Liver (tissue), 9 donors: Measurements from ENCODE around the gene THSD4. TPM values are rescaled to one million over a fixed set of nuclear protein-coding genes. Genes with fewer than 3 reads are reported as not detected.

ENCODE experiments used
- DNase-seq: peaks from one replicate; pipeline ENCODE4 v3.0.0-alpha.2; 2017; ENCODE audit warnings: low spot score
- H3K27ac ChIP-seq, 2 donors: one replicate each; pipeline ENCODE4 v1.7.0; 2013; ENCODE audit warnings: inconsistent platforms in 2 of 2, low read length in 2 of 2, control low read depth in 1 of 2, low read depth in 1 of 2, mild to moderate bottlenecking in 1 of 2
- H3K27me3 ChIP-seq, 4 donors: one replicate each; pipeline versions ENCODE4 v1.6.1 to v1.7.0; 2013; ENCODE audit warnings: low read length in 3 of 4, inconsistent platforms in 1 of 4, mild to moderate bottlenecking in 1 of 4, moderate library complexity in 1 of 4; ENCODE audit not compliant: control insufficient read depth in 4 of 4, insufficient read depth in 4 of 4
- H3K36me3 ChIP-seq, 4 donors: one replicate each; pipeline versions ENCODE4 v1.6.1 to v1.7.0; 2013; ENCODE audit warnings: low read length in 3 of 4, mild to moderate bottlenecking in 3 of 4, low read depth in 1 of 4, moderate library complexity in 1 of 4; ENCODE audit not compliant: control insufficient read depth in 4 of 4, insufficient read depth in 3 of 4
- H3K4me1 ChIP-seq, 4 donors: one replicate each; pipeline versions ENCODE4 v1.6.1 to v1.7.0; 2013; ENCODE audit warnings: low read length in 3 of 4, mild to moderate bottlenecking in 3 of 4, moderate library complexity in 1 of 4; ENCODE audit not compliant: control insufficient read depth in 4 of 4, insufficient read depth in 4 of 4
- H3K4me3 ChIP-seq, 3 donors: one replicate each; pipeline versions ENCODE4 v1.6.1 to v1.7.0; 2013; ENCODE audit warnings: low read length in 3 of 3, control low read depth in 1 of 3, low read depth in 1 of 3, mild to moderate bottlenecking in 1 of 3
- H3K9ac ChIP-seq, 2 donors: one replicate each; pipeline ENCODE4 v1.7.0; 2013; ENCODE audit warnings: low read length in 2 of 2, mild to moderate bottlenecking in 2 of 2, moderate library complexity in 2 of 2, control low read depth in 1 of 2, low read depth in 1 of 2
- H3K9me3 ChIP-seq, 4 donors: one replicate each; pipeline versions ENCODE4 v1.6.1 to v1.7.0; 2013; ENCODE audit warnings: low read length in 3 of 4; ENCODE audit not compliant: control insufficient read depth in 4 of 4
- ATF3 ChIP-seq: IDR thresholded peaks from 2 replicates; pipeline ENCODE4 v1.6.1; 2016; ENCODE audit warnings: antibody characterized with exemption
- FOXA1 ChIP-seq: IDR thresholded peaks from 2 replicates; pipeline ENCODE4 v1.6.1; 2016; ENCODE audit warnings: antibody characterized with exemption
- FOXA2 ChIP-seq: IDR thresholded peaks from 2 replicates; pipeline ENCODE4 v1.6.1; 2016; ENCODE audit warnings: antibody characterized with exemption
- HNF4A ChIP-seq, 2 donors: conservative IDR thresholded peaks; 2 replicates each; pipeline ENCODE4 v1.6.1; 2016; ENCODE audit warnings: antibody characterized with exemption in 2 of 2, mild to moderate bottlenecking in 2 of 2
- HNF4G ChIP-seq: IDR thresholded peaks from 2 replicates; pipeline ENCODE4 v1.6.1; 2016; ENCODE audit warnings: antibody characterized with exemption
- JUND ChIP-seq, 2 donors: IDR thresholded peaks; 2 replicates each; pipeline ENCODE4 v1.6.1; 2016; ENCODE audit warnings: antibody characterized with exemption in 2 of 2
- NR2F2 ChIP-seq: IDR thresholded peaks from 2 replicates; pipeline ENCODE4 v1.6.1; 2016; ENCODE audit warnings: antibody characterized with exemption
- RAD21 ChIP-seq, 2 donors: IDR thresholded peaks; 2 replicates each; pipeline ENCODE4 v1.6.1; 2016; ENCODE audit warnings: antibody characterized with exemption in 2 of 2, mild to moderate bottlenecking in 2 of 2
- RXRA ChIP-seq, 2 donors: IDR thresholded peaks; 2 replicates each; pipeline ENCODE4 v1.6.1; 2017 to 2018; ENCODE audit warnings: antibody characterized with exemption in 2 of 2, mild to moderate bottlenecking in 1 of 2
- SP1 ChIP-seq: IDR thresholded peaks from 2 replicates; pipeline ENCODE4 v1.6.1; 2018; ENCODE audit warnings: antibody characterized with exemption, mild to moderate bottlenecking
- YY1 ChIP-seq: IDR thresholded peaks from 2 replicates; pipeline ENCODE4 v1.6.1; 2016; ENCODE audit warnings: antibody characterized with exemption, mild to moderate bottlenecking
- ZBTB33 ChIP-seq: IDR thresholded peaks from 2 replicates; pipeline ENCODE4 v1.6.1; 2016; ENCODE audit warnings: antibody characterized with exemption
- WGBS: extraction: QIAGEN DNeasy Blood & Tissue Kit; methylation state at CpG from one replicate; pipeline ENCODE4 v1.1.7; 2013; 5-methylcytosine and 5-hydroxymethylcytosine counted together
- polyA plus RNA-seq, 2 donors: library from polyadenylated mRNA; stranded (reverse) in 1 of 2; unstranded in 1 of 2; fragments of 200-250 nt in 1 of 2; fragments of >200 nt in 1 of 2; fragmentation: Nextera tagmentation in 1 of 2; extraction: Ambion mirVana in 1 of 2; gene quantifications; one replicate each; pipeline versions ENCODE4 v1.2.1 to v1.2.3, GENCODE V29; 2013 to 2015
- total RNA-seq, 2 donors: library from RNA; depleted of rRNA; stranded (reverse); fragments of >200 nt; gene quantifications; one replicate each; pipeline ENCODE4 v1.2.3, GENCODE V29; 2014
- TF ChIP-seq, protein P1 (sequence below): fragments of 150-350 bp; IDR thresholded peaks from 2 replicates; pipeline ENCODE4 v1.5.1; 2017; ENCODE audit warnings: improper control_type of control experiment, low read depth, low read length; ENCODE audit not compliant: missing input control
- TF ChIP-seq, protein P2 (sequence below): IDR thresholded peaks from 2 replicates; pipeline ENCODE4 v1.6.1; 2016; ENCODE audit warnings: antibody characterized with exemption, mild to moderate bottlenecking
- TF ChIP-seq, protein P3 (sequence below): IDR thresholded peaks from 2 replicates; pipeline ENCODE4 v1.6.1; 2016; ENCODE audit warnings: antibody characterized with exemption
- donor health status: healthy.
- donor health status: healthy.
- donor health status: healthy.
- donor health status: healthy.
- donor health status: healthy.

THSD4 gene
- total and polyA plus RNA-seq, 4 donors, result 0.23 to 11.5 (median 1.9) TPM

DNA sequence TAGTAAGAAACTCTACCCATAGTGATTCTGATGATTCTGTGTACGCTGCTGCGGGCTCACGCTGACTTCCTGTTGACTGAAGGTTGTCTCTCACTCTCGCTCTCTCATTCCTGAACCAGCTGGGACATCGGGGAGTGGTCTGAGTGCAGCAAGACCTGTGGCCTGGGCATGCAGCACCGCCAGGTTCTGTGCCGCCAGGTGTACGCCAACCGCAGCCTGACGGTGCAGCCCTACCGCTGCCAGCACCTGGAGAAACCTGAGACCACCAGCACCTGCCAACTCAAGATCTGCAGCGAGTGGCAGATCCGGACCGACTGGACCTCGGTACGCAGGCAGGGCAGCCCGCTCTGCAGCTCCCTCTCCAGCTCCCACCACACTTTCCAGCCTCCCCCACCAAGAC, 631.4 kb downstream of the THSD4 start:
- peak overlapping the region; percentile 60 to 63 for H3K27ac ChIP-seq
- H3K36me3 ChIP-seq, result peaks cover 0 to 5% (median 2%) of the 10 kb centered on the region in 4 donors
- no peak for DNase-seq
- TF ChIP-seq, protein P1, sequence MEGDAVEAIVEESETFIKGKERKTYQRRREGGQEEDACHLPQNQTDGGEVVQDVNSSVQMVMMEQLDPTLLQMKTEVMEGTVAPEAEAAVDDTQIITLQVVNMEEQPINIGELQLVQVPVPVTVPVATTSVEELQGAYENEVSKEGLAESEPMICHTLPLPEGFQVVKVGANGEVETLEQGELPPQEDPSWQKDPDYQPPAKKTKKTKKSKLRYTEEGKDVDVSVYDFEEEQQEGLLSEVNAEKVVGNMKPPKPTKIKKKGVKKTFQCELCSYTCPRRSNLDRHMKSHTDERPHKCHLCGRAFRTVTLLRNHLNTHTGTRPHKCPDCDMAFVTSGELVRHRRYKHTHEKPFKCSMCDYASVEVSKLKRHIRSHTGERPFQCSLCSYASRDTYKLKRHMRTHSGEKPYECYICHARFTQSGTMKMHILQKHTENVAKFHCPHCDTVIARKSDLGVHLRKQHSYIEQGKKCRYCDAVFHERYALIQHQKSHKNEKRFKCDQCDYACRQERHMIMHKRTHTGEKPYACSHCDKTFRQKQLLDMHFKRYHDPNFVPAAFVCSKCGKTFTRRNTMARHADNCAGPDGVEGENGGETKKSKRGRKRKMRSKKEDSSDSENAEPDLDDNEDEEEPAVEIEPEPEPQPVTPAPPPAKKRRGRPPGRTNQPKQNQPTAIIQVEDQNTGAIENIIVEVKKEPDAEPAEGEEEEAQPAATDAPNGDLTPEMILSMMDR, result no peak
- no peak for TF ChIP-seq ATF3
- no peak overlapping the region for H3K4me3 ChIP-seq
- peaks cover 2 to 17% (median 6%) of the 10 kb centered on the region in 4 donors for H3K4me1 ChIP-seq
- H3K27me3 ChIP-seq, result no peaks in the 10 kb centered on the region
- 91% methylated on average over 17 of the region's 17 CpGs for WGBS
- H3K9me3 ChIP-seq, result no peaks in the 10 kb centered on the region
- H3K9ac ChIP-seq, result no peak overlapping the region

GRCh38 chr15:71747128-71748083, 632.1 kb downstream of the THSD4 start:
- no peak for DNase-seq
- H3K36me3 ChIP-seq, result peaks cover 0 to 5% (median 2%) of the 10 kb centered on the region in 4 donors
- 61% methylated on average over 12 of the region's 12 CpGs for WGBS
- H3K9ac ChIP-seq, result peak overlapping the region in 1 of 2 donors; percentile 18
- no peaks in the 10 kb centered on the region for H3K27me3 ChIP-seq
- peak overlapping the region; percentile 60 to 63 for H3K27ac ChIP-seq
- H3K4me3 ChIP-seq, result no peak overlapping the region
- H3K9me3 ChIP-seq, result no peaks in the 10 kb centered on the region
- TF ChIP-seq, protein P1, result no peak
- TF ChIP-seq HNF4A (conservative IDR thresholded peaks at IDR 0.05), result peak; percentile 56 to 71
- TF ChIP-seq HNF4G, result no peak
- TF ChIP-seq, protein P2, sequence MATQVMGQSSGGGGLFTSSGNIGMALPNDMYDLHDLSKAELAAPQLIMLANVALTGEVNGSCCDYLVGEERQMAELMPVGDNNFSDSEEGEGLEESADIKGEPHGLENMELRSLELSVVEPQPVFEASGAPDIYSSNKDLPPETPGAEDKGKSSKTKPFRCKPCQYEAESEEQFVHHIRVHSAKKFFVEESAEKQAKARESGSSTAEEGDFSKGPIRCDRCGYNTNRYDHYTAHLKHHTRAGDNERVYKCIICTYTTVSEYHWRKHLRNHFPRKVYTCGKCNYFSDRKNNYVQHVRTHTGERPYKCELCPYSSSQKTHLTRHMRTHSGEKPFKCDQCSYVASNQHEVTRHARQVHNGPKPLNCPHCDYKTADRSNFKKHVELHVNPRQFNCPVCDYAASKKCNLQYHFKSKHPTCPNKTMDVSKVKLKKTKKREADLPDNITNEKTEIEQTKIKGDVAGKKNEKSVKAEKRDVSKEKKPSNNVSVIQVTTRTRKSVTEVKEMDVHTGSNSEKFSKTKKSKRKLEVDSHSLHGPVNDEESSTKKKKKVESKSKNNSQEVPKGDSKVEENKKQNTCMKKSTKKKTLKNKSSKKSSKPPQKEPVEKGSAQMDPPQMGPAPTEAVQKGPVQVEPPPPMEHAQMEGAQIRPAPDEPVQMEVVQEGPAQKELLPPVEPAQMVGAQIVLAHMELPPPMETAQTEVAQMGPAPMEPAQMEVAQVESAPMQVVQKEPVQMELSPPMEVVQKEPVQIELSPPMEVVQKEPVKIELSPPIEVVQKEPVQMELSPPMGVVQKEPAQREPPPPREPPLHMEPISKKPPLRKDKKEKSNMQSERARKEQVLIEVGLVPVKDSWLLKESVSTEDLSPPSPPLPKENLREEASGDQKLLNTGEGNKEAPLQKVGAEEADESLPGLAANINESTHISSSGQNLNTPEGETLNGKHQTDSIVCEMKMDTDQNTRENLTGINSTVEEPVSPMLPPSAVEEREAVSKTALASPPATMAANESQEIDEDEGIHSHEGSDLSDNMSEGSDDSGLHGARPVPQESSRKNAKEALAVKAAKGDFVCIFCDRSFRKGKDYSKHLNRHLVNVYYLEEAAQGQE, result peak; percentile 40
- peak; percentile 11 to 12 for TF ChIP-seq RAD21 (IDR thresholded peaks at IDR 0.05)
- TF ChIP-seq YY1, result peak; percentile 24
- TF ChIP-seq RXRA (IDR thresholded peaks at IDR 0.05), result peak in 1 of 2 donors; percentile 65
- no peak for TF ChIP-seq ZBTB33
- TF ChIP-seq JUND (IDR thresholded peaks at IDR 0.05), result peak; percentile 96 to 98
- no peak for TF ChIP-seq NR2F2
- TF ChIP-seq, protein P3, sequence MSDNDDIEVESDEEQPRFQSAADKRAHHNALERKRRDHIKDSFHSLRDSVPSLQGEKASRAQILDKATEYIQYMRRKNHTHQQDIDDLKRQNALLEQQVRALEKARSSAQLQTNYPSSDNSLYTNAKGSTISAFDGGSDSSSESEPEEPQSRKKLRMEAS, result peak; percentile 21
- TF ChIP-seq SP1, result peak; percentile 39
- TF ChIP-seq FOXA2, result peak; percentile 94
- peak; percentile 89 for TF ChIP-seq ATF3
- peak; percentile 91 for TF ChIP-seq FOXA1
- peaks cover 2 to 17% (median 6%) of the 10 kb centered on the region in 4 donors for H3K4me1 ChIP-seq
